Gastrocnemius medialis (tissue), 4 donors: ENCODE measurements around the gene AGBL1.

Experiments
- CTCF ChIP-seq, 5 experiments: fragments of 450-650 bp in 3 of 5; fragments of 200-600 bp in 2 of 5; sonication (generic) in 2 of 5; IDR thresholded peaks in 4 of 5; conservative IDR thresholded peaks in 1 of 5; 1 replicate in 4 of 5; 2 replicates in 1 of 5; pipeline ENCODE4 v1.5.1; 2016 to 2019; ENCODE audit warnings: antibody characterized with exemption in 5 of 5, mild to moderate bottlenecking in 3 of 5, moderate library complexity in 3 of 5
- POLR2A ChIP-seq, 2 donors: fragments of 450-650 bp; IDR thresholded peaks; one replicate each; pipeline ENCODE4 v1.6.1; 2017; ENCODE audit warnings: antibody characterized with exemption in 2 of 2, mild to moderate bottlenecking in 2 of 2, moderate library complexity in 2 of 2

GRCh38 chr15:86355361-86355760 lies 275.7 kb downstream of the AGBL1 start:
- no peak for TF ChIP-seq CTCF (IDR thresholded peaks at IDR 0.05 in 4 of 5, conservative IDR thresholded peaks at IDR 0.05 in 1 of 5)
- no peak for TF ChIP-seq POLR2A (IDR thresholded peaks at IDR 0.05)
